Fibroblast of the conjunctiva (primary cell): ENCODE measurements around the gene CLDN34.

Experiments
- DNase-seq: peaks from one replicate; pipeline ENCODE4 v3.0.0-alpha.2; 2010; ENCODE audit warnings: low read depth

The CLDN34 gene, protein sequence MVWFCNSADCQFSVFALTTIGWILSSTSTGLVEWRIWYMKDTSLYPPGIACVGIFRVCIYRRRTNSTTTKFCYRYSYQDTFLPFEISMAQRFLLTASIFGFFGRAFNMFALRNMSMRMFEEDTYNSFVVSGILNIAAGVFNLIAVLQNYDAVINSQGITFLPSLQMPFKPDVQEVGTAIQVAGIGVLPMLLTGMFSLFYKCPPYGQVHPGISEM

DNA sequence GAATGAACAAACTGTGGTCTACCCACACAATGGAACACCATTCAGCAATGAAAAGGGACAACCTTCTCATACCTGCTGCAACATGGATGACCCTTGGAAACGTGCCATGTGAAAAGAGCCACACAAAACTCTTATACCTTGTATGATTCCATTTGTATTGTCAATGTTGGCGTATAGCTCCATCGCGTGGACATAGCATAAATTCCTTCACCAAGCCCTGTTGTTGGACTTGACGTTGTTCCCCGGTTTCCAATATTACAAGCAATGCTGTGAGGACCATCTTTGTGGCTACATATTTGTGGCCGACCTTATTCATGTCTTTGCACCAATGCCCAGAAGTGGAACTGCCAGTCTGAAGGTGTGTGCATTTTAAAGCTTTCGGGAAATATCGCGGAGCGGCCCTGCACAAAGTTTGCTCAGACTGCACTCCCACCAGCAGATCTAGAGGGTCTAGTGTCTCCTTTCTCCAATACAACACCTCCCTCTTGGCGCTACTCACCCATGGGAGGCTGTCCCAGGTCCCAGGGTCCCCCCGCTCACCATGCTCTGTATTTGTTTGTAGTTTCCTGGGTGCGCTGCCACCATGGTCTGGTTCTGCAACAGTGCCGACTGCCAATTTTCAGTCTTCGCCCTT is at the start of gene CLDN34:
Gene CLDN34, plus strand, starts transcription at position 584 of the 634 bp plus-strand sequence. Its CDS starts 0 bp downstream, at position 584.
- DNase-seq = no peak

GRCh38 chrX:9917861-9918260 is 49.3 kb upstream of the CLDN34 start:
- no peak for DNase-seq

GRCh38 chrX:9919632-9920172 is 47.5 kb upstream of the CLDN34 start:
- DNase-seq = no peak

GRCh38 chrX:9921407-9921806 is 45.8 kb upstream of the CLDN34 start:
- no peak for DNase-seq

DNA sequence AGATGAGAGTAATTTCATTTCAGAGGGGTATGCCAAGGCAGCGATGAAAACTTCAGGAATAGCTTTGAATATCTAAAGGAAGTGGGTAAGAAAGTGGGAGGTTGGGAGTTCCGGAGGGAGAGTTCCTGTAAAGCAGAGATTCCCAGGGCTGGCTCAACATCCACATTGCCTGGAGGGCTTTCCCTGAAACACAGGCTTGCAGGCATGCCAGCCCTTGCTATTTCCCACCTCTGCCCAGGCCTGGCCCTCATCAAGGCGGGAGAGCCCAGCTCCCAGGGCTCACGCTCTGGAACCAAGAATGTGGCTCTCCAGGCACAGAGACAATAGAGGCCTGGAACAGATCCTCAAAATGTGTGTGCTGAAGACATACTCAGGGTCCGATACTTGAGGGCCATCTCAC is 43.8 kb upstream of the CLDN34 start:
- no peak for DNase-seq

DNA sequence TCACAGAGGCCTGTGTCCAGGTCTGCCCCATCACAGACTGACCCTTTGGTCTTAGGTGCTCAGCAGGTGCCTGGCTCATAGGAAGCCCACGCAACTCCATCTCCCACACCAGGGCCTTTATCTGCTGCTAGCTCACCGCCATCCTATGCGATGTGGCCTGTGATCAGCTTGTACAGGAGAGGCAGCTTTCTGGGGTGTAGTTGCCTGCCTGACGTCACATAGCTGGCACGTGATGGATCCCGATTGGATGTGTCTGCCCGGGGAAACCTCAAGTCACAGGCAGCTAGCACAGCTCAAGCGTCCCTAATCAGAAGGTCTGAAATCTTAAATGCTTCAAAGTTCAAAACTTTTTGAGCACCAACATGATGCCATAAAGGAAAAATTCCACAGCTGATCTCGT is 41.2 kb upstream of the CLDN34 start:
- no peak for DNase-seq

GRCh38 chrX:9927698-9928482 is 39.3 kb upstream of the CLDN34 start:
- no peak for DNase-seq

DNA sequence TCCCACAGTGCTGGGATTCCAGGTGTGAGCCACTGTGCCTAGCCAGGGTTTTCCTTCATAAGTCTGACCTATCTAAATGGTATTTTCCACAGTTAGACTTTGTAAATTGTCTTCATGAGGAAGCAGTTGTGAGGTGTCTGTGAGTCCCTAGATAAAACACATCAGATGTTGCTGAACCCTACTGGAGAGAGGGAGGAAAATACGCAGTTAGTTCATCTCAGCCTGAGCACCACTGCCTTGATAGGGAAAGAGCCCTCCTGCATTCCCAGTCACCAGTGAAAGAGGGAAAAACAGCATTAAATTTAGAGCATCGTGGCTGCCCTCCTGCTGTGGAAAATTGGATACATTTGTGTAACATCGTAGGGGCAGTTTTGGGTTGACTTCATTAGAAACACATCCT is 31.7 kb upstream of the CLDN34 start:
- no peak for DNase-seq

DNA sequence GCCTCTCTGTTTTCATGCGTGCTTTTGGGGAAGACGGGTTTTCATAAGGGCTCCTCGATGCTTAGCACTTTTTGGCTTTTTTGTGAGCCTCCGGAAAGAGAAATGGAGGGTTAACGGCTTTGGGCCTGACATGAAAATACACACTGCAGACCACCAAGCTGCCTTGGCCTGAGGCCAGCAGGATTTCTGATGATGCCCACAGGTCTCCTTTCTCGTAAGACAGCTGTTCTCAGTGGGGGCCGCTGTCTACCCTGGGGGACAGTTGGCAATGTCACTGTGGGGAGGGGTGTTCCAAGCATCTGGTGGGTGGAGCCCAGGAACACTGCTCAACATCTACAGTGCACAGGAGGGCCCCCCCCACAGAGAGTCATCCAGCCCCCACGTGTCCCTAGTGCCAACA is 29.4 kb upstream of the CLDN34 start:
- DNase-seq = no peak

GRCh38 chrX:9938516-9938915 is 28.6 kb upstream of the CLDN34 start:
- no peak for DNase-seq

GRCh38 chrX:9940421-9940820 is 26.7 kb upstream of the CLDN34 start:
- no peak for DNase-seq

- no peak for DNase-seq
These were observed 25.1 kb upstream of the CLDN34 start for GRCh38 chrX:9942086-9942485.

DNA sequence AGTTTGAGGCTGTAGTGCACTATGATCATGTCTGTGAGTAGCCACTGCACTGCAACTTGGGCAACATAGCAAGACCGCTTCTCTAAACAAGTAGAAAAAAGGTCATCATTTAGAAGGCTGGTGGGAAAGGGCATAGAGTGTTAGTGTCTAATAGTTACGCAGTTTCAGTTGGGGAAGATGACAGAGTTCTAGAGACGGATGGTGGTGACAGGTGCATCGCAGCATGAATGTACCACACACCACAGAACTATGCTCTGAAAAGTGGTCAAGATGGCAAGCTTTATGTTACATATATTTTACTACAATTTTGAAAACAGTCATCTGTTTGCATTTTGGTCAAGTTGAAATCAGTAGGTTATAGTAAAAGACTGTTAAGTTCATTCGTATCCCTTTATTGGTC is 23.7 kb upstream of the CLDN34 start:
- no peak for DNase-seq

DNA sequence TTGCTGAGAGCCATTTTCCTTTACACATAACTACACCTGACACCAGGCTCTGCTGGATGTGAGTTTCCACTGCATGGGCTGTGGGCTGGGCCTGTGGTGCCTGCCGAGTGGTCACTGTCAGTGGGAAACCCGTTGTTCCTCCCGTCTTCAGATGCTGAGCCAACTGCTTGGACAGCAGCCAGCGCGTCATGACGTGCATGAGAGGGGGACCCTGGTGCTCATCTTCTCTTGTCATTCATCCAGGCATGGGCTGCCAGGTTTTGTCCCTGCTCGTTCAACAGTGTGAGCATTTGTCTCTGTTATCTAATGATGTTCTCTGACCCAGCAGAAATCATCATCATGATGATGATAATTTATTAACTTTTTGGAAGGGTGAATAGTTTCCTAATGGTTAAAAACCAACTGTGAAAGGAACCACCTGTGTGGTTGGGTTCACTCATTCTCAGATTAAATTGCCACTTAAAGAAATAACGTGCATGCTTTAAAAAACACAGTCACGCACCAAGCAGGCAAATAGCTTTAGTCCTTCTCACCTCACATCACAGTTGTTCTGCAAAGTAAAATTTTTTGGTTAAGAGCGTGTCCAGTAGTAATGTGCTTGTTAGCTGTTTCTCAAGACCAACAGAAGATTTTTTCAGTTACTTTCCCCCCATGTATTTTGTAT is 19.9 kb upstream of the CLDN34 start:
- DNase-seq = no peak

GRCh38 chrX:9948406-9948805 is 18.8 kb upstream of the CLDN34 start:
- DNase-seq = no peak

GRCh38 chrX:9952300-9952699 is 14.9 kb upstream of the CLDN34 start:
- no peak for DNase-seq

DNA sequence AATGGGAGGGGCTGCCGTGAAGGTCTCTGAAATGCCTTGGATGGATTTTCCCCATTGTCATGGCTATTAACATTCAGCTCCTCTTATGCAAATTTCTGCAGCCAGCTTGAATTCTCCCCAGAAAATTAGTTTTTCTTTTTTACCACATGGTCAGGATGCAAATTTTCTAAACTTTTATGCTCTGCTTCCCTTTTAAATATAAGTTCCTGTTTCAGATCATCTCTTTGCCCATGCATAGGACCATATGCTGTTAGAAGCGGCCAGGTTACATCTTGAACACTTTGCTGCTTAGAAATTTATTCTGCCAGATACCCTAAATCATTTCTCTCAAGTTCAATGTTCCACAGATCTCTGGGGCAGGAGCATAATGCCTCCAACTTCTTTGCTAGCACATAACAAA is 13.8 kb upstream of the CLDN34 start:
- no peak for DNase-seq

DNA sequence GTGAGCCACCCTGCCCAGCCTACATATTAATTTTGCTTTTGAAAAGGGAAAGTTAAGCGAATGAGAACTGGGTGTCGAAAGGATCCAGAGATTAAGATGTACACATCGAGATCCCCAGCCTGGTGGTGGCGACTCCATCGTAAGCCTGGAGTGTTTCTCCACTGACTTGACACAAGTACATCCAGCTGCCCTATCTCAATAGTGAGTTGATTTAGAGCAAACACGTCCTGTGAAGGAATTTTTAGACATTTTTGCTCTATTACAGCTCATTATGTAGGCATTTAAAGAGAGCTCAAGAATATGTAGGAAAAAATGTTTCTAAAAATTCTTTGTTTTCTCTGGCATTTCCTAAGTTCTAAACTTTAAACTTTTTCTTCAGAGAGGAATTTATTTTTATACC is 11.7 kb upstream of the CLDN34 start:
- no peak for DNase-seq

- no peak for DNase-seq
These were observed 9.4 kb upstream of the CLDN34 start for GRCh38 chrX:9957743-9958142.

- DNase-seq = no peak
These were observed 9.0 kb upstream of the CLDN34 start for GRCh38 chrX:9958183-9958582.

GRCh38 chrX:9961750-9962149 is 5.4 kb upstream of the CLDN34 start:
- no peak for DNase-seq

DNA sequence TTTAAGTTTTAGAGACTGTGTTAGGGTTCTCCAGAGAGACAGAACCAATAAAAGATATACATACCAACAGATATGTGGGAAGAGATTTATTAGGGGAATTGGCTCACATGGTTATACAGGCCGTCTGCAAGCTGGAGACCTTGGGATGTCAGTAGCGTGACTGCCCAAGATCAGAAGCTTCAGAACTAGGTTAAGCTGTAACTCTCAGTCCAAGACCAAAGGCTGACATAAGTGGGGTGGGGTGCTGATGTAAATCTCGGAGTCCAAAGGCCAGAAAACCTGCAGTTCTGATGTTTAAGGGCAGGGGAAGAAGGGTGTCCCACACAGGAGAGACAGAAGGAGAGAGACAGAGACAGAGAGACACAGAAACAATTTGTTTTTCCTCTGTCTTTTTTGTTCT is 10.5 kb downstream of the CLDN34 start:
- DNase-seq = no peak

GRCh38 chrX:9980401-9980800 is 13.2 kb downstream of the CLDN34 start:
- no peak for DNase-seq
